NCI-H146 treated with DMSO at 0.1 percent for 48 hours (cell line): ENCODE measurements around the gene UTS2.

ENCODE experiments used
- DNase-seq: peaks from one replicate; lab custom pipeline; 2025; ENCODE audit not compliant: unreplicated experiment; lab: John Stamatoyannopoulos, UW

Gene UTS2

DNA sequence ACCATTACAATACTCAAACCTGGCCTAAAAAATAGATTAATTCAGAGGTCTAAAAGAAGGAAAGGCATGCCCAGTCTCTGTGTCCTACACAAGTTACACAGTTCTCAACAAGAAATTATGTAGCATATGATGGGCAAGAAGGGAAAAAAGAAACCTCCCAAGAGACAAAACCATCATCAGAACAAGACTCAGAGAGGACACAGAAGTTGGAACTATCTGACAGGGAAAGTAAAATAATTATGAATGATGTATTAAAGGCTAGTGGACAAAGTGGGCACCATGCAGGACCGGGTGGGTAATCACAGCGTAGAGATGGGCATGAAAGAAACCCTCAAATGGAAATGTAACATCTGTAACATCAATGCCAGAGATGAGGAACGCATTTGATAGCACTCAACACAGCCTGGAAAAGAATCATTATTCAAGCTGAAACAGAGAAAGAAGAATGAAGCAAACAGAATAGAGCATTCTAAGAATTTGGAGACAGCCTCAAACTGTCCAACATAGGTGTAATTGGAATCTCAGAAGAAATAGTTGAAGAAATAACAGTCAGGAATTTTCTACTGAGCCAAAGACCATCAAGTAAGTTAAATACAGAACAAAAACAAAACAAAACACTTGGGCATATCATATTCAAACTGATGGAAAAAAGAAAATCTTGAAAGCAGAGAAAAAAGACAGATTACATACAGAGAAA, 39.0 kb downstream of the UTS2 start:
- DNase-seq = no peak

DNA sequence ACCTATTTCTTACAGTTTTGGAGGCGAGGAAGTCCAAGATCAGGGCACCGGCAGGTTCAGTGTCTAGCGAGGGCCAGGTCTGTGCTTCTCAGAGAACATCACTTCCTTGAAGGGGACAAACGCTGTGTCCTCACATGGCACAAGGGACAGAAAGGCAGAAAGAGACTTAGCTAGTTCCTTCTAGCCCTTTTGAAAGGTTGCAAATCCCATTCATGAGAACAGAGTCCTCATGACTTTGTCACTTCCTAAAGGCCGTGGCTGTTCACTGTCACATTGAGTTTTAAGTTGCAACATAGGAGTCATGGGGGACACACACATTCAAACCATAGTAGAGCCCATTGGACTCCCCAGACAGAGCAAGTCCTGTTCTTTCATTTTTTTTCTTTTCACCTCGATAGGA, 41.4 kb downstream of the UTS2 start:
- DNase-seq = no peak

DNA sequence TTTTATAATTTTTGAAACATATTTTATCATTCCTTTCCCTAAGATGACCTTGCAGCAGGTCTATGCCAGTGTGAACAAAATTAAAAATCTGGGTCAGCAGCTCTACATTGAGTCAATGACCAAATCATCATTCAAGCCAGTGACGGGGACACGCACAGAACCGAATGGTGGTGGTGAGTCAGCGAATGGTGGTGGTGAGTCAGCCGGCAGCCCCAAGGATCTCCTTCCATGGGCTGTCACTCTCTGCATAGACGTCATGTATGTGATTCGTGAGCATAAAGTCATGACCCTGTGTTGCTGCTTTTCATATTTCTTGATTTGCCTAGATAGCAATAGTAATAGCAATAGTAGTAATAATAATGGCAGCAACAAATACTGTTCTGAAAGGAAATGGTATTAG, 42.5 kb downstream of the UTS2 start:
- no peak for DNase-seq

DNA sequence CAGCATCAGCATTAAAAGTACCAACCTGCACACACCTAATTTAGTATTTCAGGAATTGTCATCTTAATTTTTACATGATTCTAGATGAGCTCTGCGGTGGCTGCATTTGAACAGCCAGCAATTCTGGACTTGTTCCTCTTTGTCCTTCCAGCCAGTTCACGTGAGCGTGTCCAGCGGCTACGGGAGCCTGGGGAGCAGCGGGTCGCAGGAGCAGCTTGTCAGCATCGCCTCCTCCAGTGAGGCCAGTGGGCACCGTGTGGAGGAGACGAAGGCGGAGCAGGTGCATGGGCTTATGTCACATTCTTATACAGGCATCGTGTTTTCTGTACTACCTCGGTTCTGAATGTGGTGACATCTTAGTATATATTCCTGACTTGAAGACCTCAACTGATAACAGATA, 43.1 kb downstream of the UTS2 start:
- no peak for DNase-seq

DNA sequence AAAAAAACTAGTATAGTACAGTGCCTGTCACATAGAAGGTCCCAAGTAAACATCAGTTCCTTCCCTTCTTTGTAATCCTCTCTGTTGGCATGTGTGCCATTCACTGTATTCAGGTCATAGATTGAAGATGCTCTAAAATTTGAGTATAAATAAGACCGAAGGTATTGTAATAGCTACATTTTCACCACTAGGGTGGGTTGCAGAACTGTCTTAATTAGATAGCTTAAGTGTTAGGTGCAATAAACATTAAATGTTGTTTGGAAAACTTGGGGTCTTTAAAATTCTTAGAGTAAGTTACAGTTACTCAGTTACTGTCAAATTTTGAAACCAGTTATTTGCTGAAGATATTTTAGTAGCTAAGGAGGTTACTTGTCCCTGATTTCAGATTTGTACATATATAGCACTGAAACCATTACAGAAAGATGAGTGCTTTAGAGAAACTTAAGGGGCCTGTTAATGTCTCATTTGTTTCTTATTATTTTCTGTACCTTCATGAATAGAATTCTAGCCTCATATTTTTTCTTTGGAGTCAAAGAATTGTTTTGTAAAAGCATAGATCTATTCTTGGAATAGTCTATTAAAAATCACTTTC, 44.5 kb downstream of the UTS2 start:
- no peak for DNase-seq

DNA sequence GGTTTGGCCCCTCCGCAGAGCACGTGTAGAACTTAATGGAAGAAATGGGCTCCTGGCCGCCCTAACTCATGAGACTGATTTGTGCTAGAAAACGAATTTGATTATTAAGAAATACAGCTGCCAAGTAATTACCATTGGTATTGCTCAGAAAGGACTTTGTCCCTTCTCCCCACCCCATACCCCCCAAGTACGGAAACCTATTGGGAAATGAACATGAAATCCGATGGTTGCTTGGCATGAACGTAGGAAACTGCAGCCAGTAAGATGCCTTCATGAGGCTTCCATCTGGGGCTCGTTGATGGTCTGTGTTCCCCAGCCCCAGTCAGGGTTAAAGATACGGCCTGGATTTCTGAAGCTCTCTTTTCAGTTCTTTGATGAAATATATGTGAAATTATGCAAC, 47.4 kb downstream of the UTS2 start:
- DNase-seq = no peak
